Superior temporal gyrus (tissue), 1 donor: ENCODE measurements around the gene KCTD12.

Experiments used
- DNase-seq: peaks from one replicate; pipeline ENCODE4 v3.0.0-alpha.2; 2016; ENCODE audit errors: extremely low spot score

Gene KCTD12

DNA sequence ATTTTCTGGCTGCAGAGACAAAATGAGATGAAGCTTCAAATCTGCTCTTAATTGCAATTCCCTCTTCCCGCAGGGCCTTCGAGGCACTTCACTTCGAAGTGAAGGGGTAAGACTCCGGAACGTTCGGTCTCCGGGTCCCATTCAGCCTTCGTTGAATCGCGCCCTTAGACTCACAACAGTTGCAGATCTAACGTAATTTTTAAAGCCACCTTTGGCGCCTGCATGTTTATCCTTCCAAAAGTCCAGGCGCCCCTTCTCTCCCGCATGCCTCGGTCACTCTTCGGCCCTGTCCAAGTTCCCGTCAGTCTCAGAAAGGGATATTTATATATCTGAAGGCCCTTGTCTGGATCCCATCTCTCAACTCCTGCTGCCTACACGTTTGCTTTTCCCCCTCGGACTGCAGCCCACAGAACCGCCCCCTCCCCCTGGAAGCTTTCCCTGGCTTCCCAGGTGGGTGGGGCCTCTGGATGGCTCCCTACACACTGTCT, 915 bp upstream of the KCTD12 start:
- DNase-seq: no peak

DNA sequence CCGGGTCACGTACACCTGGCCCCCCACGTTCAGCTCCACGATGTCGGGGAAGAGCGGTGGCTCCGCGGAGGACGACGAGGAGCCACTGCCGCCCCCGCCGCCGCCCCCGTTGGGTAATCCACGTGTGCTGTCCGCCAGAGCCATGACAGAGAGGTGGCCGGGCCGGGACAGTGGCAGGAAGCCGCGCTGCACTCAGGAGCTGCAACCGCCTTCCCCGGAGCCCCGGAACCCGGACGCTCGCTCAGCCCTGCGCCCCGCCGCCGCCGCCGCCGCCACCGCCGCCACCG, 257 bp downstream of the KCTD12 start:
- DNase-seq: no peak

DNA sequence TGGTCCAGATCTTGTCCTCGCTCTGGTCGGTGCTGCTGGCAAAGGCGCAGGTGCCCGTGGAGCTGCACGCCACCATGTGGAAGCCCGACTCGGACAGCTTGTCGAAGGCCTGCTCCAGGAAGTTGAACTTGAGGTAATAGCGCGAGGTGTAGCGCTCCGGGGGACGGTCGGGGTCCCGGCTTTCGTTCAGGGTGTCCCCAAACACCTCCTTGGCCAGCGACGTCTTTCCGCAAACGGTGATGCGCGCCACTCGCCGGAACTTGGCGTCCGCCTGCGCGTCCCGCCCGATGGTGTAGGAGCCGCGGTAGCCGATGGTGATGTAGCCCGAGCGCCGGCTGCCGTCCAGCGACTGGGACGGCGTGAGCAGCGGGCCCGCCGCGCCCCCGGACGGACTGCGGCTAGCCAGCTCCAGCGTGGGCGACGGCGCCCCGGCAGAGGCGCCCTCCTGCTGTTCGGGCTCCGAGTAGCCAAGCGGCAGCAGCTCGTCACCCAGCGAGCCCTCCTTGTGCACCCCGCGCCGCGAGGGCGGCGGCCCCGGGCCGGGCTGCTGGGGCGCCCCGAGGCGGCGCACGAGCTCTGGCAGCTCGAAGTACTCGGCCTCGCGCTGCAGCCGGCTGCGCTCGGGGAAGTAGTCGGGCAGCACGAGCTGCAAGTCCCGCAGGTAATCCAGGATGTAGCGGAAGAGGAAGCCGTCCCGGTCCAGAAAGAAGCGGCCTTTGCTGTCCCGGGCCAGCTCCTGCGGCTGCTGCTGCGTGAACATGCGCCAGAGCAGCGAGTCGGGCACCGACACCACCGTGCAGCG, 801 bp downstream of the KCTD12 start:
- no peak for DNase-seq

DNA sequence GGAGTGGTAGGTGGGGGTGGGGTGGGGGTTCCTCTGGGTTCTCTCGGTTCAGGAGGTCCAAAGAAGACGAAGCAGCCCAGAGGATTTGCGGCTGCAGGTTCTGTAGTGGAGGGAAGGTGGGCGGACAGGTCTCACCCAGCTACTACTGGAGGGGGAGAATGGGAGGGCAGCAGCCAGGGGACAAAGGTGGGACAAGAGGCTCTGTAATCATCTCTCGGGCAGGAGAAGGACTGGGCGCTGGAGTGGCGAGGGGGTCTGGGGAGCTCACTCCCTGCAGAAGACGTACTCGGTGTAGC, 1.4 kb downstream of the KCTD12 start:
- DNase-seq: no peak

DNA sequence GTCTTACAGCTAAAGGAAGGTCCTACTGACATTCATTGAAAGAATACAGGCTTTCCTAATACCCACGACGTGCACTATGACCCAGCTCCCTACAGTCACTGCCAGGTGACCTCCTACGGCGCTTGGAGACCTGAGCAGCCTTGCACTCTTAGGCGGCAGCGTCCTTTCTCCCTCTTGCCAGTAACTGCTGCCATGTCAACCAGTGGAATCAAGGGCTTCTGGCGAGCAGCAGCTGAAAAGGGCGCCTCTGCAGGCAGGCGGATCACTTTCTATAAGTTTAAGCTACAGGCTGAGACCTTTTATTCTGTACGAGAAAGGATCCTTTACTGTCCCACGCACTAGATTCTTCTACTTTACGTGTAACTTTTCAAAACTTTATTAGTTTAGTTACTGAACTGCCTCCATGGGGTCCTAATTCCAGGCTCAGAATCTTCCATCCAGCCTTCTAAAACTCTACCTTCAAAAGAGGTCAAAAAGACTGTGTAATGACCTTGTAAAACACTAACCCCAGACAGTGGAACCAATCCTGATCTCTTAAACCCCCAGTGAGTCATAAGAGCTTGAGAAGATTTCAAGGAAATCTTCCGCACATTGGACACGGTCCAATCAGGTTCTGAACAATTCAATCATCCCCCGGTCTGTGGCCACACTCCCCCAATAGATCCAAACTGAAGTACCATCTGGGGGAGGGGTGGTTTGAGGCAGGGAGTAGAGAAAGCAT, 1.9 kb downstream of the KCTD12 start:
- no peak for DNase-seq

DNA sequence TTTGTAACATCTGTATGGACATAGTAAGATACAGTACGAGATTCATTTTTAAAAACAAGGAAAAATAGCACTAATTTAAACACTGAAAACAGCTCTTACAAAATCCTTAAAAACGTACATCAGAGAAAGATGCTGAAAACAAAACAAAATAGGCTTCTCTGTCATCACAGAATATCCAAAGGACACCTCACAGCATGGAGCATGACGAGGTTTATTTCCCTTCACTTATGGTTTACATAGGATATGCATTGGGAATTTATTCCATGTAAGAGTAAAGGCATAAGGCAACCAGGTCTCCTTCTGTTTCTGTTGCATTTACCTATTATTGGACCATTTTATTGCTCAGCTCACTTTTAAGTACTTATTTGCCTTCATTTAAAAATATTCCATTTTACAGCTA, 3.0 kb downstream of the KCTD12 start:
- no peak for DNase-seq

DNA sequence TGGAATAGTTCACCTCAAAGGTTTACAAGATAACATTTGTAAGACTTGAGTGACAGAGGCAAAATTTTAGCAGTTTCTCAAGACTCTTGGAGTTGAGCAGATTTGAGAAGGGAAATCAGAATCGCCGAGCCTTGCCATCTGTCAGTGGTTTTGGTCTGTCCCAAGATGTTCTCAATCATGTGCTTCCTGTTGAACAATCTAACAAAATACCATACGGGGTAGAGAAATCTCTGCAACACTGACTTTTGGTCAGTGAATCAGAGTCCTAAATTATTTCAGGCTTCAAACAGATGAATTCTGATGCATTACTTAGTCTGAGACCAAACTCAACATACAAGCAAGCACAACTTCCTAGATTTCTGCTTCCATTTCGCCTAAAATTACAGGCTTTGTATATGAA, 3.8 kb downstream of the KCTD12 start:
- DNase-seq: peak; percentile 52

DNA sequence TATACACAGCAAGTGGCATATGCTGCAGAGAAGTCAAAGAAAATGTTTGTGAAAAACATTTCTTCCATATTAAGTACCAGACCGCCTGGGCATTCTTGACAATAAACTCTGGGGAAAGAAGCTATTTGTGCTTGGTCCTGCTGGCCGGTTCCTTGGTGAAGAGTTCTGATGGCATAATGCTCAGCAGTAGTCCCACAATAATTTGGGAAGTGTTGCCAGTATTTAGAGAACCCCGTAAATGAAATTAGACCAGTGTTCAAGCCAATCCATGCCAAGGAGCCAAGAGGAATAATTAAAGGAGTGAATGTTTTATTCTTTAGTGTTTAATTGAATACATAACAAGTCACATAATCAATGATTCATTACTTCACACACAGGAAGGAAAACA, 6.3 kb downstream of the KCTD12 start:
- DNase-seq: no peak

DNA sequence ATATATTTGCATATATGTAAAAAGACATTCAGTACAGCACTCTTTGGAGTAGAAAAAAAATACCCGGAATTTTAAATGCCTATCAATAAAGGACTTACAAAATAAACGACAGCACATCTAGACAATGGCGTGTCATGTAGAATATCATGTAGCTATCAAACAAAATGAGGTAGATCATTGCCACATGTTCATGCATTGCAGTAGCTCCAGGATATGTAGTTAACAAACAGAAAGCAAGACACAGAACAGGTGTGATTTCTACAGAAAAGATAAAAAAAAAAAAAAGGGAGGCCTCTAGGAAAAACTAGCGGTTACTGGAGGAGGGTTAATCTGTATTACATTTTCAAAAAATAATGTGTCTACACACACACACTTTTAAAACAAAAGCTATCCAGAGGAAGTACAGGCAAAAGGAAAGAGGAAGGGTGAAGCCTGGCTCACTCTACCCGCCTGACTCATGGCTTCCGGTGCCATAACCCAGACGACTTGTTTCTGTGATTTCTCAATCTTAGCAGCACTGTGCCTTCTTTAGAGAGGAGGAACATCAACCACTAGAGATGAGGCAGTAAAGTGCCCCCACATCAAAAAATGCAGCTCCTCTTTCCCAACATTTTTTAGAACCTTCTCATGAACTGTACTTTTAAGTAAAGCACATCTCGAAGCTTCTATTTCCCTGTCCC, 6.9 kb downstream of the KCTD12 start:
- DNase-seq: peak; percentile 32

DNA sequence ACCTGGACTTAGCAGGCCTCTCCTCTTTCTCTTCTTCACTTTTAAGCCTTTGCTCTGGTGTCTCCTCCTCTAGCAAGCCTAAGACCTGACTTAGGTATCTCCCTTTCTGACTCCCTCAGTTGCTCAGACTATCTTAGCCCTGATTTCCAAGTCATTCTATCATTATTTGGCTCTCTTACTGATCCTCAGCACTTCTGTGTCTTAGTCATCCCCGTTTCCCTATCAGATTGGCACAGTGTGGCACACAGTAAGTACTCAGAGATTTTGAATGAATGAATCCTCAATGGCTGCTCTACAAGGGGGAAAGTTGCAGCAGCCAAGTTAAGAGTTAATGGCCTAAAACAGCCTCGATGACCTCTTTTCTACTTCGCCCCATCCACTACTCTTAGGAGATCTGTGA, 8.2 kb downstream of the KCTD12 start:
- DNase-seq: no peak

DNA sequence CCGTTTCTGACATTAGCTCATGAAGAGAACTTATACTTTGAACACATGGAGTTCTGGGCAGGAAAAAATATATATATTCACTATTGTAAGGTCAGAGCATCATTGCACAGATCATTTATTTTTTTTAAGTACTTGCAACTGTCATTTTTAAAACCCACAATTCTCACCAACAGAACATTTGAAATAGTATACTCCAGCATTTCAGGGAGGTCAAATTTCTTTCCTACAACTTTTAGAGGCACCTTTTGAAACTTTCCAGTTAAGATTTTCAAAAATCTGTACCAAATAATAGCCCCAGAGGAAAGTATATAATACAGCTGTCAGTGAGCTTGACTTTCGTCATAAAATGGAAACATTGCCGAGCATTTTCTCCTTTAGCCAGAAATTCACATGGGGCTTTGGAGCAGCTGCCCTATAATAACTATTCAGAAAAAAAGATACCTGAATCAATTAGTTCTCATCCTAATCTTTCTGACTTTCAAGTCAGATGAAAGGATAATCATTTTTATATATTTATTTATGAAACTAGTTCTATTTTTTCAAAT, 10.9 kb downstream of the KCTD12 start:
- DNase-seq: no peak

DNA sequence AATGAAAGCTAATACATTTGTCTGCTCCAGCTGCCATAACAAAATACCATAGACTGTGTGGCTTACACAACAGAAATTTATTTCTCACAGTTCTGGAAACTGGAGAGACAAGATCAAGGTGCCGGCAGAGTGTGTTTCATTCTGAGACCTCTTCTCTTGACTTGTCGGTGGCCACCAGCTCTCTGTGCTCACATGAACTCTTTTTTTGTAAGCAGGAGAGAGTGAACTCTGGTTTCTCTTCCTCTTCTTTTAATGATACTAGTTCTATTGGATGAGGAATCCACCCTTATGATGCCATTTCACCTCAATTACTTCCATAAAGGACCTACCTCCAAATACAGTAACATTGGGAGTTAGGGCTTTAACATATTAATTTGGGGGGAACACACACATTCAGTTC, 11.7 kb downstream of the KCTD12 start:
- no peak for DNase-seq

DNA sequence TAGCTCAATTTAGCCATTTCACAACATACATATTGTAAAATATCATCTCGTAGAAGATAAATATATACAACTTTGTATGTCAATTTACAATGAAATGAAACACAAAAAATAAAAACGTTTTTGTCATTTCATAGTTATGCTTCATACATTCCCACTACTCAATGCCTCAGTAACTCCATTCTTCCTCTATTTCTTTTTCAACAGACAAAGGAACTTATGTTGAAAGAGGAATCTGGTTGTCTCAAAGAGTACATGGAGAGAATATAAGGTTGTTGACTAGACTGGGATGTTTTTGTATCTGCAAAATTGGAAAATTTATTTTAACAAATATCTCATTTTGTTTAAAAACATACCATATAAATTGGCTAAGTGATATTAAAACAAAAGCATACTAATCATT, 12.8 kb downstream of the KCTD12 start:
- no peak for DNase-seq

DNA sequence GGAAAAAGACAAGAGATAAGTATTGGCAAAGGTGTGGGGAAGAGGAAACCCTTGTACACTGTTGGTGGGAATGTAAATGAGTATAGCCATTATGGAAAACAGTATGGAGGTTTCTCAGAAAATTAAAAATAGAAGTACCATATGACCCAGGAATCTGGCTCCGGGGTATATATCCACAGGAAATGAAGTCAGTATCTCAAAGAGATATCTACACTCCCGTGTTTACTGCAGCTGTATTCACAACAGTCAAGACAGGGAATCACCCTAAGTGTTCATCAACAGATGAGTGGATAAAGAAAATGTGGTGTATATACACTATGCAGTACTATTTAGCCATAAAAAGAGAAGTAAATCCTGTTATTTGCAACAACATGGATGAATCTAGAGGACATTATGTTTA, 13.5 kb downstream of the KCTD12 start:
- no peak for DNase-seq

DNA sequence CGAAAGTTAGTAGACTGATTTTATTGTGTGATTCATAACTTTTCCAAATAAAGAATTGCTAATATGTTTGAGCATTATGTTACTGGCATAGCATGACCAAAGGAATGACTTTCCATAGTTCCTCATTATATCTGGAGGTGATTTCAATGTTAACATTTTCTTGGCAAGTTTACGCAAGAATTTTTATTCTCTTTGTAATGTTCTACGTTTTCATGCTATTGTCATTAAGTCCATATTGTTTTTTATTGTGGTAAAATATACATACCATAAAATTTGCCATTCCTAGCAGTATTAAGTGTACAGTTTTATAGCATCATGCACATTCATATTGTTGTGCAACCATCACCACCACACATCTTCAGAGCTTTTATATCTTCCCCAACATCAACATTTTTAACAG, 14.8 kb downstream of the KCTD12 start:
- DNase-seq: no peak

DNA sequence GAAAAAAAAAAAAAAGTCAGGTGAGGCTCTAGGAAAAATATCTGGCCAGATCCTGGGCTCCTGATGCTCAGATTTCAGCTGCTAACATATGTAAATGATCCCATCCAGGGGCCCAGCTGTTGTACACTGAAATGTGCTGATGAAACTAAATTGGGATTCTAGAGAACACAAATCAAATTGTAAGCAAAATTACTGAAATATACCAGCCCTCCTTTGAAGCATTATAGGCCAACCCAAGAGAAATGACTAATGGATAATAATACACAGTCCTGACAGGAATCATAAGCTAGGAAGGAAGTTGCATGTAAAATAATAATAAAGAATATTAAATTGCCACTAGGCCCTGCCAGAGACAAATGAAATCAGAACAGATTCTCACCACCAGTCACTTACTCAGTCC, 17.8 kb downstream of the KCTD12 start:
- no peak for DNase-seq

DNA sequence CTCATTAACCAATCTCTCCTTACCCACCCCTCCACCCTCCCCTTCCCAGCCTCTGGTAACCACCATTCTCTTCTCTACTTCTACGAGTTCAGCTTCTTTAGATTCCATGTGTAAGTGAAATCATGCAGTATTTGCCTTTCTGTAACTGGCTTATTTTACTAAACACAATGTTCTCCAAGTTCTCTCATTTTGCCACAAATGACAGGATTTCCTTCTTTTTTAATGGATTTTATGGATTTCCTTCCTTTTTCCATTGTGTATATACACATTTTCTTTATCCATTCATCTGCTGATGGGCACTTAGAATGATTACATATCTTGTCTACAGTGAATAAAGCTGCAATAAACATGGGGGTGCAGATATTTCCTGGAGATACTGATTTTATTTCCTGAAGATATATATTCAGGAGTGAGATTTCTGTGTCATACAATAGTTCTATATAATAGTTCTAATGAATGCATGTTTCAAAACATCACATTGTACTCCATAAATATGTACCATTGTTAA, 20.2 kb downstream of the KCTD12 start:
- no peak for DNase-seq

DNA sequence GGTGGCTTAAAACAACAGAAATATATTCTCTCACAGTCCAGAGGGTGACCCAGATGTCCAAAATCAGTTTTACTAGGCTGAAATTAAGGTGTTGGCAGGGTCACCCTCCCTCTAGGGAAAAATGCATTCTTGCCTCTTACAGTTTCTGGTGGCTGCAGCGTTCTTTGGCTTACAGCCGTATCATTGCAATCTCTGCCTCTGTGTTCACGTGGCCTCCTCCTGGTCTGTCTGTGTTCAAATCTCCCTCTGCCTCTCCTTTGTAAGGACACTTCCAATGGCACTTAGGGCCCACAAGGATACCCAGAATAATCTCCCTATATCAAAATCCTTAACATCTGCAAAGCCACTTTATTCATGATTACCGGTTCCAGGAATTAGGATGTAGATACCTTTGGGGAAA, 21.1 kb downstream of the KCTD12 start:
- no peak for DNase-seq

DNA sequence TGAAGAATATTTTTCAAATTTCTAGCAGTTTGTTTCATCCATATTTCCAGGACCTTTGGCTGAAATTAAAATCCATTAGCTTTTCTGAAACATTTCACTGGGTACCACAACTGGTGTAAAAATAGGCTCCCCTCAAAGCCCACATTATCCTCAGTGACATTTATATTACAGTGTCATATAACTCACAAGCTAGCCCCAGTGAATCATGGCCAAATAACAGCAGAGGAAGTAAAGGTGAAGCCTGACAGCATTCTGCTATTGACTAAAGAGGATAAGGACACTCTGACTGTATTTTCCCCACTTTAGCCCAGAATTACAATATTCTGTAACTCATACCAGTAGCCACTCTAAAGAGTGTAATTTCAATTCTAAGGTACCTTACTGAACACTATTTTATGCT, 21.9 kb downstream of the KCTD12 start:
- no peak for DNase-seq

DNA sequence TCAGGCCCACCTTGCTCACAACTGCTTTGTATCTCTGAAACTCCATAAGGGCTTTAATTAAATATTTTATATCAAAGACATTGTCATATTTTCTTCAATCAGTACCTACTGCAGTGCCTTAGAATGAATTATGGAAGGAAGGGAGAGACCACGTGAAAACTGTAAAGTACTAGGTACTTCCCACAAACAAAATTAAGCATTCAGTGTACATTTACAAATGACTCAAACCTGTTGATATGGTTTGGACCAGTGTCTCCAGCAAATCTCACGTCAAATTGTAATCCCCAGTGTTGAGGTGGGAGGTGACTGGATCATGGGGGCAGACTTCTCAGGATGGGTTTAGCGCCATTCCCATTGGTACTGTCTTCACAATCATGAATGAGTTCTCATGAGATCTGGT, 23.2 kb downstream of the KCTD12 start:
- no peak for DNase-seq

DNA sequence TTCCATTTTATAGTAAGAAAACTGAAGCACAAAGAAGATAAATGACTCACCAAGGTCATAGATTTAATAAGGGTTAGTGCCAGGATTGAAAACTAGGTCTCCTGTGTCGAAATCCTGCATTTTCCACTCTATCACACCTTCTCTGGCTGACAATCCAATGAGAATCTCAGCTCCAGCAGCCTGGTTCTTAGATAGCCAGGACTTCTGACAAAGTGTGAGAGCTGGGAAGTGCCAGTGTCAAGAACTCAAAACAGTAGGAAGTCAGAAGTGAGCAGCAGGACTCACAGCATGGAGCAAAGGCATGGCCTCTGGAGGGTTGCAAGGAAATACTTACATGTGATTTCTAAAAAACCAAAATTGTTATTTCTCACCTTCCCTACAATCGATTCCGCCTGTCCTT, 24.3 kb downstream of the KCTD12 start:
- no peak for DNase-seq

DNA sequence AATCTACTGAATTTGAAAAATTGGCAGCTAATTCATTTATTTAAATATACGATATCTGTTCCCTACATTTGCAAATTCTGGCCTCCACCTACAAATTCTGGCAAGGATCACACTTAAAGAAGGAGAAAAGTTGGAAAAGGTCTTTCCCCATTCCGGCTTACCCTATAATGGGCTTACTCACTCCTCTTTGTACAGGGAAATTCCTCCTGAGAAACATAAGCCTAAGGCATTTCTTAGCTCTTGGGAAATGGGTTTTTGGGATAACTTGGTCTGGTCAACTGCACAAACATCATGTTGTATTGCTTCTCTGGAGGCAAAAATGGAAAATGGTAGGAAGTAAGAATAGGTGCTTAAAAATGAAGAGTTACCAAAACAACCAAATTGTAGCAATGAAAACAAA, 25.5 kb downstream of the KCTD12 start:
- no peak for DNase-seq

DNA sequence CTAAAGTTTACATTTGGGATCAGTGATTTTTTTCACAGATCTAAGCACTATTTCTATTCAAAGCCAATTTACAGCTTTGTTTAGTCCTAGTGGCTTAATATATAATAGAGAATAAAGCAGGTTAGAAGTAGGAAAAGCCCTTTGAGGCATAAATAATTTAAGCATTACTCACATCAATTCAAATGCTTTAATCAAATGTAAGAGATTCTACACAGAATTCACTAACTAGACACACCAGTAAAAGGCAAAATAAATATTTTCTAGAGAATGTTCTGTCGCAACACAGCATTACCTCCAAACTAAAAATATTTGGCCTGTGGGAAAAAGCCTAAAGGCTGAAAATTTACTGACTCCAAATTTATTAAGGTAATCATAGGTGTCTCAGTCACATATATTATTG, 31.3 kb downstream of the KCTD12 start:
- DNase-seq: no peak
